ENCODE measurements around the gene HS6ST3.

HS6ST3 gene

DNA sequence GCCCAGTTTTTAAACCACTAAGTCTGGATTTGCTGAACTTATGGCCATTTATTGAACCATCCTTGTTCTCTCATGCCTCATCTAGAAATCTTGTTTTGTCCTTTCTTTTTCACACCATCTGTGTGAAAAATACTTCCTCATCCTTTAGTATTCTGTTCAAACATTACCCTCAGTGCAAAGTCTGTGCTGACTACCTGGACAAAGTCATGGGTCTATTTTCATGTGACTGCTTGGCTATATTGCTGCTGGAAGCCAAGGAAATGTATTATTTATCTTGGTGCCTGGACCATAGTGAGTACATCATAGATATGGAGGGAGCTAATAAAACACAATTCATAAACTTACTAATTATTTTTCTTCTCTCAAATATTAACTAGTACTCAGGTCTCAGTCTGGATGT, 591.9 kb downstream of the HS6ST3 start:
- H3K4me3 Mint-ChIP-seq: no peak overlapping the region
- no peak overlapping the region for H3K27ac Mint-ChIP-seq
- intact Hi-C loops (cut with micrococcal nuclease): no loop called here
- H3K27me3 Mint-ChIP-seq: no peaks in the 10 kb centered on the region
- H3K9me3 Mint-ChIP-seq: peaks cover 21% of the 10 kb centered on the region
- H3K4me1 Mint-ChIP-seq (ENCODE audit: low read depth): no peaks in the 10 kb centered on the region
- no peaks in the 10 kb centered on the region for H3K36me3 Mint-ChIP-seq (ENCODE audit: low read depth)

DNA sequence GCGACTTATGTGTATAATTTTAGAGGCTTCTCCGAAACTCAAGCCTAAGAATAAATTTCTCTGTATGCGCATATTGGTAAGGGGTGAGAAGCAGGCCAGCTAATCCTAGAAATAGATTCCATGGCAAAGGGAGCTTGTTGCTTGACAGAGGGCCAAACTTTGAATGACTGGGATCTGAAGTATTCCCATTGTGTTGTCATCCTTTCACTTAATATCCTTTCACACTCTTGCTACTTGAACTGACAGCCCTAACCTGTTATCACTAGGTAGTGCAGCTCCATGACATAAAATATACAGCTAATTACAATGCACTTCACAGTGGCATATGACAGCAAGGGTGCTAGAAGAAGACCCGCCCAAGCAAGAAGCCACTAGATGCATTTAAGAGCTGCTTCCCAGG, 594.6 kb downstream of the HS6ST3 start:
- Mint-ChIP-seq H3K4me1 (ENCODE audit: low read depth) (no peaks in the 10 kb centered on the region), H3K27me3 (no peaks in the 10 kb centered on the region)
- intact Hi-C loops (cut with micrococcal nuclease): no loop called here

DNA sequence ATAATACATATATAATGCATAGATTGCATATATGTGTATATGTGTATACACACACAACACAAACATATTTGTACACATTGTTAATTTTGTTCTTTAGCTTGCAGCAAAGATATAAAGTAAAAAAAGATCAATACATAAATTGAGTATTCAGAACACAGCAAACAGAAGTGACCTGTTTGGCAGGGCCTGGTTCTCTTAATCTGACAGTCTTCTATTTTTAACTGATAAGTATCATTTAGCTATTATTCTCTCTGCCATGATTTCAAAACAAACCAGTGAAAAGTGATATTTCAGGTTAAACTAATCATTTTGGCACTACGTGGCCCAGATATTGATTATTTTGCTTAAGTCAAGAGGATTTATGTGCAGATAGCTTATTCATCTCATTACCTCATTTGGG, 595.0 kb downstream of the HS6ST3 start:
- H3K36me3 Mint-ChIP-seq (ENCODE audit: low read depth): no peaks in the 10 kb centered on the region
- H3K4me1 Mint-ChIP-seq (ENCODE audit: low read depth): no peaks in the 10 kb centered on the region
- peaks cover 16% of the 10 kb centered on the region for H3K9me3 Mint-ChIP-seq
- intact Hi-C loops (cut with micrococcal nuclease): no loop called here
- H3K4me3 Mint-ChIP-seq: no peak overlapping the region
- H3K27me3 Mint-ChIP-seq: no peaks in the 10 kb centered on the region
- no peak overlapping the region for H3K27ac Mint-ChIP-seq

More for the DNA sequence above, 594.6 kb downstream of the HS6ST3 start:
- Mint-ChIP-seq H3K36me3 (ENCODE audit: low read depth) (no peaks in the 10 kb centered on the region), H3K27ac (no peak overlapping the region), H3K4me3 (no peak overlapping the region), H3K9me3 (peaks cover 21% of the 10 kb centered on the region)

DNA sequence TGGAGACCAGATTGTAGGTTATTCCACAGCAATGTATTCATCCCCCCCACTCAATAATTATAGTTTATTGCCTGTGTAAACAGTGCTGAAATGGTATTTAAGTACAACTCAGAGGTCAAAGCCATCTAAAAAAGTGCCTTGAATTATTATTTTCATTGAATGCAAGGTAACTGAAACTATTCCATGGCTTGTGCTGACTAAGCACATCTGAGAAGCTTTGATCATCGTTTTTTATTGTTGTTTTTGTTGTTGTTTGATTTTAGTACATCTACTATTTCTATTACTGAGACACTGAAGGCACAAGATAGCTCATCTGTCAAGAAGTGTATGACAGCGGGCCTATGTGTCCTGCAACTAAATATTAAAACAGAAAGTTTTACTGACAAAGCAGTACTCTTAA, 596.4 kb downstream of the HS6ST3 start:
- Mint-ChIP-seq H3K4me1 (ENCODE audit: low read depth) (no peaks in the 10 kb centered on the region), H3K27ac (no peak overlapping the region), H3K4me3 (no peak overlapping the region), H3K9me3 (peaks cover 9% of the 10 kb centered on the region), H3K27me3 (no peaks in the 10 kb centered on the region), H3K36me3 (ENCODE audit: low read depth) (no peaks in the 10 kb centered on the region)
- intact Hi-C loops (cut with micrococcal nuclease): no loop called here

DNA sequence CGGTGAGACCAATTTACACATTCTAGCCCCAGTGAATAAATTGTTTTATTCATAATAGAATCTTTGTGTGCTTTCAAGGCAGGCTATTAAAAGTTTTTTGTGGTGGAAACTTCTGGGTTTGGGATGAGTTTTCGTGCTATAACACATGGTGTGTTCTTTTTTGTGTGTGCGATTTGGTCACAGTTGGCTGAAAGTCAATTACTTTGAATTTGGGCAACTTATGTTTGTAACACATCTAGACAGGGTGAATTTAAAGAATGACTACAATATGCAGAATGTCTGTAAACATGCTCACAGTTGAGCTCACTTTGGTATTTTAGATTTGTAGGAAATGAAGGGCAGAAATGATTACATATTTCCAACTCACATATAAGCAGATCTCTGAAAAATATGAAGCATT, 597.3 kb downstream of the HS6ST3 start:
- Mint-ChIP-seq H3K9me3 (peaks cover 9% of the 10 kb centered on the region), H3K4me3 (no peak overlapping the region), H3K27ac (no peak overlapping the region), H3K4me1 (ENCODE audit: low read depth) (no peaks in the 10 kb centered on the region), H3K36me3 (ENCODE audit: low read depth) (no peaks in the 10 kb centered on the region), H3K27me3 (no peaks in the 10 kb centered on the region)
- intact Hi-C loops (cut with micrococcal nuclease): no loop called here

DNA sequence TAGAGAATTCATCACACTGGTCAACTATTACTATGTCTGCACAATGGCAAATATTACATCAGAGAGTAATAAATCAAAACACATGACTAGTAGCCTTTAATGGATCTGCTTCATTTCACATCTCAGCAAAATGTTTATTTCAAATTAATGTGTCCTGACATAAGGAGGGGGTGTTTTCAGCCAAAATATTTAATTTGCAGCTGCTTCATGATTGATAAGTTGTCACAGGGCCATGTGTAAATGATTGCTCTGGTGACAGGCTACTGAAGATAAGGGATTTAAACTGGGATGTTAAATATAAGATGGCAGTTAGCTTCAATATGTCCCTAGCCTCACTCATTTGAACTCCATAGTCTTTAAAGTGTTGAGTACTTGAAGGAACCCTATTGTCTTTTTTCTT, 601.1 kb downstream of the HS6ST3 start:
- Mint-ChIP-seq H3K9me3 (peaks cover 10% of the 10 kb centered on the region), H3K27ac (no peak overlapping the region), H3K4me1 (ENCODE audit: low read depth) (no peaks in the 10 kb centered on the region), H3K36me3 (ENCODE audit: low read depth) (no peaks in the 10 kb centered on the region), H3K27me3 (no peaks in the 10 kb centered on the region), H3K4me3 (no peak overlapping the region)
- intact Hi-C loops (cut with micrococcal nuclease): no loop called here

DNA sequence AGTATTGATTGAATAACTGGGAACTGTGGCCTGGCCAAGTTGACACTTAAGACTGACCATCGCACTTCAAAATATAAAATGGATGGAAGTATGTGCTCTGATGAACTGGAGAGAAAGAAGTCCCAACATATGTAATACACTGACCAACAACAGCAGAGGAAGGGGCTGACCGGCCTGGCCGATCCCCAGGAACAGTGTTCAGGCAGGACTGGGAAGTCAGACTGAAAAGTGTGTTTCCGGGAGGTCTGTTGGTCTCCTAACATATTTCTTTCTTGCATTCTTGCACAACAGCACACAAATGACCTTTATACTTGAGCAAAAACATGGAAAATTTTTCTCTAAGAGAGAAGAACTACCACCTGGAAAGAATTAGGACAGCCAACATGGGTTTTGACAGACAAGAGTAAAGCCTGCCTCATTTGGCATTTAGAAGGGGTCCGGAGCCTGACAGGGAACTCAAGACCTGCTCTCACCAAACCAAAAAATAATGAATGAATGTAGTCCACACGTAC, 606.5 kb downstream of the HS6ST3 start:
- intact Hi-C loops (cut with micrococcal nuclease): no loop called here
- Mint-ChIP-seq H3K4me3 (no peak overlapping the region), H3K27me3 (no peaks in the 10 kb centered on the region), H3K9me3 (peaks cover 37% of the 10 kb centered on the region), H3K27ac (no peak overlapping the region), H3K36me3 (ENCODE audit: low read depth) (no peaks in the 10 kb centered on the region), H3K4me1 (ENCODE audit: low read depth) (no peaks in the 10 kb centered on the region)

DNA sequence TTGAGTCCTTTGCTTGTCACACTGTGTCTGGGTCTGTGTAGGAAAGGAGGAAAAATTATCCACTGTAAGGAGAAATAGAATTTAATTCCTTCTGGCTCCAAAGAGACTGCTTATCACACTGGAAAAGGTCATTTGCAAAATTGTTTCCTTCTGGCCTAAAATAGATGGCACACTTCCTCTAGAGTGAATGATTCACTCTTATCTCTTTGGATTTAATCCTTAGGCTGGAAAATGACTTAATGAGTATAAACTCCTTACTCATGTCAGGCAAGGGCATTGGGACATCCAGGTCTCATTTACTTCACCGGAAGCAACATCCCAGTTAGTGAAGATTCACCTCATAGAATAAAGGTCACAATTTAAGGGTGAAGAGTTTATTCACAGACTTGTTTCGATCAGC, 610.8 kb downstream of the HS6ST3 start:
- intact Hi-C loops (cut with micrococcal nuclease): no loop called here
- H3K4me1 Mint-ChIP-seq (ENCODE audit: low read depth): no peaks in the 10 kb centered on the region
- H3K27me3 Mint-ChIP-seq: no peaks in the 10 kb centered on the region
- no peak overlapping the region for H3K27ac Mint-ChIP-seq
- H3K36me3 Mint-ChIP-seq (ENCODE audit: low read depth): no peaks in the 10 kb centered on the region
- H3K9me3 Mint-ChIP-seq: peaks cover 68% of the 10 kb centered on the region
- no peak overlapping the region for H3K4me3 Mint-ChIP-seq

DNA sequence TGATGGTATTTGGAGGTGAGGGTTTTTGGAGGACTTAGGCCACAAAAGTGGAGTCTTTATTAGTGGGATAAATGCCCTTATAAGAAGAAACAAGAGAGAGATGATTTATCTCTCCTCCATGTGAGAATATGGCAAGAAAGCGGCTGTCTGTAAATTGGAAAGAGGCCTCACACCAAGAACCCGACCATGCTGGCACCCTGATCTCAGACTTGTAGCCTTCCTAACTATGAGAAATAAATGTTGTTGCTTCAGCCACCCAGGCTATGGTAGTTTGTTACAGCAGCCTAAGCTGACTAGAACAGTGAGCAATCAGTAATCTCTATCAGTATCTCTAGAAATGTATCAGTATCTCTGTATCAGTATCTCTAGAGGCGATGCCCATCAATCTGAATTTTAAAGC, 617.2 kb downstream of the HS6ST3 start:
- intact Hi-C loops (cut with micrococcal nuclease): no loop called here
- Mint-ChIP-seq H3K27ac (no peak overlapping the region), H3K4me1 (ENCODE audit: low read depth) (no peaks in the 10 kb centered on the region), H3K9me3 (peaks cover 48% of the 10 kb centered on the region), H3K4me3 (no peak overlapping the region), H3K36me3 (ENCODE audit: low read depth) (no peaks in the 10 kb centered on the region), H3K27me3 (no peaks in the 10 kb centered on the region)

DNA sequence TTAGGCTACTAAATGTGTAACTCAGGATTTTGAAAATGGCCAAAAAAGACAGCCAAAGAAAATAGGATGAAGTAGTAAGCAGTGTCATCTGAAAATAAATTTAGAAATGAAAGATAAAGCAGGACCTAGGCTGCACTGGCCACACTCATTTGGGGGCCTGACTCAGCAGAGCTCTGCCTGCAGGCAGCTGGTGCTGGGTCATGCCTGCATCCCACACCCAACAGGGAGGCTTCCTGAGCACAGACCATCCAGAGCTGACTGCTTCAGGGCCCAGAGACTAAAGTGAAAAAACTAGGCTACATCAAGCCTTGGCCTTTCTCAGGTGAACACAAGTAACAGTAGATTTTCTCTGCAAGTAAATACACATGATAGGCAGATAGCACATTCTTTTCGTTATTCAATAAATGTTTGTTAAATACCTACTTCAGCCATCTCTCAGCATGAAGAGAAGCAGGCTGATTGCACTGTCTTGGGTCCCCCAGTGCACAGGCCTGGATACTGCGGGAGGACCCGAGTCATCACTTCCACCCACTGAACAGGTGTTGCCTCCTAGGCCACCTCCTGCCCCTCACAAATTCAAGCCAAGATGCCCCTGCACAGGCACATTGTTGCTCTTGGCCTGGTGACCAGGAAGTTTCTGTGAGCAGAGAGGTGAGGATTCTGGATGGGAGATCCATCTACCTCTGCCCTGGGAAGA, 620.4 kb downstream of the HS6ST3 start:
- H3K4me1 Mint-ChIP-seq (ENCODE audit: low read depth): no peaks in the 10 kb centered on the region
- no peak overlapping the region for H3K27ac Mint-ChIP-seq
- no peaks in the 10 kb centered on the region for H3K27me3 Mint-ChIP-seq
- peaks cover 32% of the 10 kb centered on the region for H3K9me3 Mint-ChIP-seq
- H3K36me3 Mint-ChIP-seq (ENCODE audit: low read depth): no peaks in the 10 kb centered on the region
- intact Hi-C loops (cut with micrococcal nuclease): no loop called here
- no peak overlapping the region for H3K4me3 Mint-ChIP-seq

DNA sequence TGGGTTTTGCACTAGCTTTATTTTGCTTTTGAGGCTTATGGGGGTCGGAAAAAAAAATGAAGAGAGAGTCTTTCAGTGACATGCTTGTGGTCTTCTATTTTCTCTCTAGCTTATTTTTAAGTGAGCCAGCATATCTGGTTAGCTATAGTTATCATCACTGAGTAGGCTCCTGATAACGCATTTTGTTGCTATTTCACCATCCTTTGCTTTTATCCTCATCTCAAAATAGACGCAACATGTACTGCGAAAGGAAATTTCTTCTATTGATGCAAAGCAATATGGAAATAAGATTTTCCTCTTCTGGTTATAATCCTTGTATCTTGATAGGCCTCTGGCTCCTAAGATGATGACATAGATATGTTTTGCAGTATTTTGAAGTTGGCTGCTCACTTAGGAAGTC, 630.5 kb downstream of the HS6ST3 start:
- H3K4me1 Mint-ChIP-seq (ENCODE audit: low read depth): no peaks in the 10 kb centered on the region
- H3K9me3 Mint-ChIP-seq: peaks cover 20% of the 10 kb centered on the region
- H3K27me3 Mint-ChIP-seq: no peaks in the 10 kb centered on the region
- no peak overlapping the region for H3K27ac Mint-ChIP-seq
- no peak overlapping the region for H3K4me3 Mint-ChIP-seq
- intact Hi-C loops (cut with micrococcal nuclease): no loop called here
- no peaks in the 10 kb centered on the region for H3K36me3 Mint-ChIP-seq (ENCODE audit: low read depth)

DNA sequence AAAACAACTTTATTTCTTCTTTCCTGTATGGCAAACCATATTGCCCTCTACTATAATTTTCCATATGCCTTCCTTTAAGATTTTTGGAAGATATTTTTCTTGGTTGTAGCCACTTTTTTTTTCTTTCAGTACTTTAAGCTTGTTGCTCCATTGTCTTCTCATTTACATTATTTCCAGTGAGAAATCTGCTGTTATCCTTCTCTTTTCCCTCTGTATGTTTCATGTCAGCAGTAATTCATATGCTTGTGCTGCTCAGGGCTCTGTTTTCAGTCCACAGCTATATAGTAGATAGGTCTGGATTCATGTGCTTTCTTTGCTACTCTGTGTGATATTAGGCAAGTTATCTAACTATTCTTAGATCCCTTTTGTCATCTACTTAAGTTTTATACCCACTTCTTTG, 636.7 kb downstream of the HS6ST3 start:
- H3K9me3 Mint-ChIP-seq: peaks cover 50% of the 10 kb centered on the region
- H3K27me3 Mint-ChIP-seq: no peaks in the 10 kb centered on the region
- intact Hi-C loops (cut with micrococcal nuclease): no loop called here
- no peak overlapping the region for H3K27ac Mint-ChIP-seq
- H3K4me1 Mint-ChIP-seq (ENCODE audit: low read depth): no peaks in the 10 kb centered on the region
- H3K36me3 Mint-ChIP-seq (ENCODE audit: low read depth): no peaks in the 10 kb centered on the region
- no peak overlapping the region for H3K4me3 Mint-ChIP-seq

DNA sequence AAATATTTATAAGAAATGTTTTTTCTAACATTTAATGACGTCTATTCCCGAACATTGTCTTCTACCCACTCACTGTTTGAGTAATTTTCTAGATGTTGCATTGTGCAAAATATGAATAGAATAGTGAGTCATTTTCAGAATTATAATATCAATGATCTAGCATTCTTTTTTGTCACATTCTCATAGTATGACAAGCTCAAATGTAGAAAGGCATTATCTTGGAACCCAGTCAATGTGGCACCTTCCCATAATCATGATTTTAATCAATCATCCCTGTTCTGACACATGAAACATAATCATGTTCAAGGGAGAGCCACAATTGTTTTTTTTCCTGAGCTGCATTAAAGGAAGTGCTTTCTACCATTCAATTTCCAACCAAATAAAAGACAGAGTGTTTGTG, 638.6 kb downstream of the HS6ST3 start:
- no peak overlapping the region for H3K27ac Mint-ChIP-seq

DNA sequence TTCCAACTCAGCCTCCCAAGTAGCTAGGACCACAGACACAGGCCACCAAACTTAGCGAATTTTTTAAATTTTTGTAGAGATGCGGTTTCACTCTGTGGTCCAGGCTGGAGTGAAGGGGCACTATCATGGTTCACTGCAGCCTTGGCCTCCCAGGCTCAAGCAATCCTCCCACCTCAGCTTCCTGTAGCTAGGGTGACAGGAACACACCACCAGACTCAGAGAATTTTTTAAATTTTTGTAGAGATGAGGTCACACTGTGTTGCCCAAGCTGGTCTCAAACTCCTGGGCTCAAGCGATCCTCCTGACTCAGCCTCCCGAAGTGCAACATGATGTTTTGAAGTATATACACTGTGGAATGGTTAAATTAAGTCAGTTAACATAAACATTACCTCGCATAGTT, 640.8 kb downstream of the HS6ST3 start:
- H3K27me3 Mint-ChIP-seq: no peaks in the 10 kb centered on the region
- peaks cover 44% of the 10 kb centered on the region for H3K9me3 Mint-ChIP-seq
- H3K4me3 Mint-ChIP-seq: no peak overlapping the region
- no peaks in the 10 kb centered on the region for H3K4me1 Mint-ChIP-seq (ENCODE audit: low read depth)
- H3K27ac Mint-ChIP-seq: no peak overlapping the region
- H3K36me3 Mint-ChIP-seq (ENCODE audit: low read depth): no peaks in the 10 kb centered on the region
- intact Hi-C loops (cut with micrococcal nuclease): no loop called here

More for the DNA sequence above, 638.6 kb downstream of the HS6ST3 start:
- Mint-ChIP-seq H3K27me3 (no peaks in the 10 kb centered on the region), H3K4me1 (ENCODE audit: low read depth) (no peaks in the 10 kb centered on the region), H3K36me3 (ENCODE audit: low read depth) (no peaks in the 10 kb centered on the region), H3K4me3 (no peak overlapping the region), H3K9me3 (peaks cover 49% of the 10 kb centered on the region)
- intact Hi-C loops (cut with micrococcal nuclease): no loop called here

DNA sequence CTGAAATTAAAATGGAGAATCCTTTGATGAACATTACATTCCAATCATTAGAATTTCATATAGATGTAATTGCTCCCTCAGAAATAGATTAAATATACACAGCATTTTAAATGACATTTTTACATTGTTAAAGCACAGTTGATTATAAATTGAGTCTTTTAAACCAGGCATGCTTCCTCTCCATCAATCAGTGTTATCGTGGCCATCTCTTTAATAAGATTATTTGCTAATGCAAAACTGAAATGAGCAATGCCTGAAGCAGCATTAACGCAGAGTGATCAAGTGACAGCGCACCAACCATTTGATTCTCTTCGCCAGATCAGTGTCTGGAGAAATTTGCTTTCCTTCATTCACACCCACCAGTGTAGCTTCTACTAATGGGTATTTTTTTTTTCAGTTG, 644.6 kb downstream of the HS6ST3 start:
- intact Hi-C loops (cut with micrococcal nuclease): no loop called here
- no peaks in the 10 kb centered on the region for H3K36me3 Mint-ChIP-seq (ENCODE audit: low read depth)
- peaks cover 46% of the 10 kb centered on the region for H3K9me3 Mint-ChIP-seq
- no peaks in the 10 kb centered on the region for H3K27me3 Mint-ChIP-seq
- no peak overlapping the region for H3K27ac Mint-ChIP-seq
- no peak overlapping the region for H3K4me3 Mint-ChIP-seq
- no peaks in the 10 kb centered on the region for H3K4me1 Mint-ChIP-seq (ENCODE audit: low read depth)
